ENCODE results near the gene DMRT3. TPM values are rescaled to one million over a fixed set of nuclear protein-coding genes. Genes with fewer than 3 reads are reported as not detected.

DMRT3 gene
- total RNA-seq, 4 donors from 2014 or later, result 0.42 TPM; not detected in 3

DNA sequence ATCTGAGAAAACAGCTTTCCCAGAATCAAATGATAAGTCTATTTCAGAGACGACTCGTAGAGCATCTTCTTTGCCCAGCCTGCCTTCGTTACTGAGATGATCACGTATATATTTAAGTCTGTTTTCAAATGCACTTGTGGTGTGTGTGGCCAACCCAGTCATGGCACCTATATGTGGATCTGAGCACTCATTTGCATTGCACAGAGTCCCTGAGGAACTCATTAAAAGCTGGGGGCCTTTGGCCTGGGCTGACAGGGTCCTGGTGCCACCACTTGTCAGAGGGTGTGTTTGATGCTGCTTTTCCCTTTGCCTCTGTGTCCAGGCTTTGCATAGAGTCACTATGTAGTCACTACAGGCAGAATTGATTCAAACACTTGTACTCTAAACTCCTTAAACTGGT, 17.4 kb upstream of the DMRT3 start:
- Histone ChIP-seq H3K9me3 (no peaks in the 10 kb centered on the region), H3K4me1 (no peaks in the 10 kb centered on the region), H3K27me3 (peaks cover 83% of the 10 kb centered on the region), H3K36me3 (no peaks in the 10 kb centered on the region), H3K27ac (no peak overlapping the region), H3K4me3 (no peak overlapping the region)
- WGBS, result 80% methylated on average over 4 of the region's 4 CpGs
- no peak for DNase-seq (ENCODE audit: low spot score in 2 of 2)
- TF ChIP-seq POLR2AphosphoS5 (IDR thresholded peaks at IDR 0.05) (no peak), EP300 (IDR thresholded peaks at IDR 0.05) (no peak), POLR2A (IDR thresholded peaks at IDR 0.05) (no peak)
- TF ChIP-seq, protein P1, sequence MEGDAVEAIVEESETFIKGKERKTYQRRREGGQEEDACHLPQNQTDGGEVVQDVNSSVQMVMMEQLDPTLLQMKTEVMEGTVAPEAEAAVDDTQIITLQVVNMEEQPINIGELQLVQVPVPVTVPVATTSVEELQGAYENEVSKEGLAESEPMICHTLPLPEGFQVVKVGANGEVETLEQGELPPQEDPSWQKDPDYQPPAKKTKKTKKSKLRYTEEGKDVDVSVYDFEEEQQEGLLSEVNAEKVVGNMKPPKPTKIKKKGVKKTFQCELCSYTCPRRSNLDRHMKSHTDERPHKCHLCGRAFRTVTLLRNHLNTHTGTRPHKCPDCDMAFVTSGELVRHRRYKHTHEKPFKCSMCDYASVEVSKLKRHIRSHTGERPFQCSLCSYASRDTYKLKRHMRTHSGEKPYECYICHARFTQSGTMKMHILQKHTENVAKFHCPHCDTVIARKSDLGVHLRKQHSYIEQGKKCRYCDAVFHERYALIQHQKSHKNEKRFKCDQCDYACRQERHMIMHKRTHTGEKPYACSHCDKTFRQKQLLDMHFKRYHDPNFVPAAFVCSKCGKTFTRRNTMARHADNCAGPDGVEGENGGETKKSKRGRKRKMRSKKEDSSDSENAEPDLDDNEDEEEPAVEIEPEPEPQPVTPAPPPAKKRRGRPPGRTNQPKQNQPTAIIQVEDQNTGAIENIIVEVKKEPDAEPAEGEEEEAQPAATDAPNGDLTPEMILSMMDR (IDR thresholded peaks at IDR 0.05), result no peak

DNA sequence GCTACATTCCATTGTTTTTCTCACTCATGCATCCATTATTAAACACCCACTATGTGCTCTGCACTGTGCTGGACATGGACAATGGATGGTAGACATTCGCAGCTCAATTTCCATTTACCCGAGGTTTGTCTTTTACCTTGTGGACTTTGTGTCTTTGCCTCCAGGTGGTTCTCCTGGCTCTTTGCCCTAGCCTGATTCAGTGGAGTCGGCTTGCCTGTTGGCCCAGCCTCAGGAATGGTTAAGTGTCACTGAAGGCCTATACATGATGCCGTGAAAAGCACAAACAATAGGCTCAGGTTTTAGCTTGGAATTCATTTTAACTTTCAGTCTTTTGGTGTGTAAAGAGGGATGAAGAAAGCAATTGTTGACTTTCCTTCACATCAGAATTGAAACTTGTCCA, 16.5 kb upstream of the DMRT3 start:
- H3K4me1 ChIP-seq, result no peaks in the 10 kb centered on the region
- peaks cover 83% of the 10 kb centered on the region for H3K27me3 ChIP-seq
- no peak for DNase-seq (ENCODE audit: low spot score in 2 of 2)
- H3K27ac ChIP-seq, result no peak overlapping the region
- WGBS, result 62% methylated on average over 4 of the region's 4 CpGs
- no peaks in the 10 kb centered on the region for H3K36me3 ChIP-seq
- TF ChIP-seq POLR2A (IDR thresholded peaks at IDR 0.05), result no peak
- TF ChIP-seq POLR2AphosphoS5 (IDR thresholded peaks at IDR 0.05), result no peak
- TF ChIP-seq, protein P1 (IDR thresholded peaks at IDR 0.05), result no peak
- TF ChIP-seq EP300 (IDR thresholded peaks at IDR 0.05), result no peak
- no peaks in the 10 kb centered on the region for H3K9me3 ChIP-seq
- H3K4me3 ChIP-seq, result no peak overlapping the region

GRCh38 chr9:962023-962422, 14.4 kb upstream of the DMRT3 start:
- Histone ChIP-seq H3K9me3 (no peaks in the 10 kb centered on the region), H3K4me1 (no peaks in the 10 kb centered on the region), H3K4me3 (no peak overlapping the region), H3K27ac (no peak overlapping the region), H3K36me3 (no peaks in the 10 kb centered on the region), H3K27me3 (peaks cover 93% of the 10 kb centered on the region)
- TF ChIP-seq, protein P1 (IDR thresholded peaks at IDR 0.05), result no peak
- TF ChIP-seq POLR2AphosphoS5 (IDR thresholded peaks at IDR 0.05), result no peak
- TF ChIP-seq POLR2A (IDR thresholded peaks at IDR 0.05), result no peak
- TF ChIP-seq EP300 (IDR thresholded peaks at IDR 0.05), result no peak
- DNase-seq (ENCODE audit: low spot score in 2 of 2), result no peak
- WGBS, result 84% methylated on average over 6 of the region's 6 CpGs

DNA sequence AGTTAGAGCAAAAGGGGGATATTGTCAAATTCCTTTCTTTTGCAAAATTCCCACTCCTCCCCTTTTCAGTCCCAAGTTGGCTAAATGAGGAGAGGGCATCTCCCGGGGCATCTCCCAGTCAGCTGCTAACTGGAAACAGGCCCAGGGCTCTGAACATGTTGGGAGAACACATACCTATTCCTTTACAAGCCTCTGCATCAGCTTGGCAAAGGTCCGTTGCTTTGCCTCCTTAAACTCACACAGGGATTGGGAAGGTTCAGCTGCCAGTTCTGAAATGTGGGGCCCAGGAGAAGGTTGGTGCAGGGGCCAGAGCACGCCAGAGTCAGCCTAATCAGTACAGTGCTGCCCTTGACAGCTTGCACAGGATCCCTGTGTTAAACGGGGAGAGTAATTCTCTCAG, 11.0 kb upstream of the DMRT3 start:
- no peaks in the 10 kb centered on the region for H3K36me3 ChIP-seq
- no peak for DNase-seq (ENCODE audit: low spot score in 2 of 2)
- 35% methylated on average over 4 of the region's 4 CpGs for whole genome bisulfite sequencing
- TF ChIP-seq POLR2A (IDR thresholded peaks at IDR 0.05) (no peak), POLR2AphosphoS5 (IDR thresholded peaks at IDR 0.05) (no peak), EP300 (IDR thresholded peaks at IDR 0.05) (no peak)
- TF ChIP-seq, protein P1 (IDR thresholded peaks at IDR 0.05), result no peak
- H3K27ac ChIP-seq, result no peak overlapping the region
- no peak overlapping the region for H3K4me3 ChIP-seq
- no peaks in the 10 kb centered on the region for H3K9me3 ChIP-seq
- peaks cover 98% of the 10 kb centered on the region for H3K27me3 ChIP-seq
- peaks cover 14% of the 10 kb centered on the region for H3K4me1 ChIP-seq

DNA sequence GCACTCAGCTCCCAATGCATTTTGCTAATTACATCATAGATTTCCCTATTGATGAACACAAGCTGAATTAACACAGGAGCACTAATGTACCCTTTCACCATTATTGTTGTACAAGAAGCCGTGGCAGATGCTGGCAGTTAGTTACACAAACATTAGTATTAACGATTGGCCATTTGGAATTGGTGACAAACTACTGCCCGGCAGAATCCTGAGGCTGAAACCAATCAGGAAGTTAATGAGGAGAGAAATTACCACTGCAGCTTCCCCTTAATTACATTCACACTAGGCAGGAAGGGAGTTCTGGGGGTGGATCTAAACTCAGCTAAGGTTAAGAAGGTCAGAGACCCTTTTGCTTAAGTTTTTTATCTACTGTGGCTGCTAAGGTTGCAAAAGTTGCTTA, 9.6 kb upstream of the DMRT3 start:
- peaks cover 99% of the 10 kb centered on the region for H3K27me3 ChIP-seq
- TF ChIP-seq POLR2A (IDR thresholded peaks at IDR 0.05), result no peak
- no peak for TF ChIP-seq EP300 (IDR thresholded peaks at IDR 0.05)
- no peak for TF ChIP-seq POLR2AphosphoS5 (IDR thresholded peaks at IDR 0.05)
- TF ChIP-seq, protein P1 (IDR thresholded peaks at IDR 0.05), result no peak
- no peaks in the 10 kb centered on the region for H3K9me3 ChIP-seq
- WGBS, result 50% methylated on average over 3 of the region's 3 CpGs
- H3K36me3 ChIP-seq, result no peaks in the 10 kb centered on the region
- no peak for DNase-seq (ENCODE audit: low spot score in 2 of 2)
- H3K27ac ChIP-seq, result no peak overlapping the region
- H3K4me1 ChIP-seq, result peaks cover 28% of the 10 kb centered on the region
- no peak overlapping the region for H3K4me3 ChIP-seq
